Kidney glomerular epithelial cell (primary cell): ENCODE measurements around the gene SLC25A15.

Experiments used
- DNase-seq: peaks from one replicate; lab custom pipeline; 2025; lab: John Stamatoyannopoulos, UW

The SLC25A15 gene

GRCh38 chr13:40789275-40790153, at the start of gene SLC25A15:
TSS of gene SLC25A15 (plus strand) at chr13:40789611. CDS start at chr13:40793227, 3,616 bp downstream.
- peak; percentile 50 for DNase-seq

GRCh38 chr13:40749327-40749726, 40.1 kb upstream of the SLC25A15 start:
- DNase-seq = no peak

- no peak for DNase-seq
These were observed 34.2 kb upstream of the SLC25A15 start for GRCh38 chr13:40755082-40755700.

GRCh38 chr13:40756042-40756441, 33.4 kb upstream of the SLC25A15 start:
- DNase-seq = no peak

- DNase-seq = no peak
These were observed 30.6 kb upstream of the SLC25A15 start for GRCh38 chr13:40758811-40759210.

GRCh38 chr13:40762849-40763248, 26.6 kb upstream of the SLC25A15 start:
- no peak for DNase-seq

- no peak for DNase-seq
These were observed 24.6 kb upstream of the SLC25A15 start for GRCh38 chr13:40764587-40765403.

- DNase-seq = no peak
These were observed 23.8 kb upstream of the SLC25A15 start for GRCh38 chr13:40765602-40766001.

GRCh38 chr13:40769970-40770369, 19.4 kb upstream of the SLC25A15 start:
- DNase-seq = no peak

GRCh38 chr13:40770609-40770933, 18.8 kb upstream of the SLC25A15 start:
- DNase-seq = peak; percentile 56

GRCh38 chr13:40770934-40771618, 18.3 kb upstream of the SLC25A15 start, which contains the start of gene MRPS31:
TSS of gene MRPS31 (minus strand) at chr13:40771190. CDS start at chr13:40771136, 54 bp downstream.
- peak; percentile 81 for DNase-seq

GRCh38 chr13:40772765-40773473, 16.5 kb upstream of the SLC25A15 start:
- no peak for DNase-seq

- DNase-seq = no peak
These were observed 14.7 kb upstream of the SLC25A15 start for GRCh38 chr13:40774672-40775071.

GRCh38 chr13:40776232-40776631, 13.2 kb upstream of the SLC25A15 start:
- no peak for DNase-seq

- DNase-seq = no peak
These were observed 12.7 kb upstream of the SLC25A15 start for GRCh38 chr13:40776681-40777165.

GRCh38 chr13:40777166-40777808, 12.1 kb upstream of the SLC25A15 start:
- peak; percentile 78 for DNase-seq

- DNase-seq = no peak
These were observed 11.6 kb upstream of the SLC25A15 start for GRCh38 chr13:40777809-40778175.

GRCh38 chr13:40779049-40779448, 10.4 kb upstream of the SLC25A15 start:
- DNase-seq = no peak

GRCh38 chr13:40779796-40780285, 9.6 kb upstream of the SLC25A15 start:
- no peak for DNase-seq

- no peak for DNase-seq
These were observed 8.5 kb upstream of the SLC25A15 start for GRCh38 chr13:40780822-40781401.
